Measurements from ENCODE around the gene PPIG. TPM values are rescaled to one million over a fixed set of nuclear protein-coding genes. Genes with fewer than 3 reads are reported as not detected.

Gene PPIG
- total and polyA plus RNA-seq, 4 donors: 15.2 to 49.3 (median 24.2) TPM

- Histone ChIP-seq H3K9me3 (ENCODE audit: control insufficient read depth in 4 of 4, low read length in 3 of 4) (no peaks in the 10 kb centered on the region), H3K9ac (ENCODE audit: low read depth in 1 of 2, low read length in 2 of 2) (no peak overlapping the region), H3K4me1 (ENCODE audit: control insufficient read depth in 4 of 4, insufficient read depth in 4 of 4, low read length in 3 of 4) (no peaks in the 10 kb centered on the region), H3K36me3 (ENCODE audit: control insufficient read depth in 4 of 4, insufficient read depth in 3 of 4, low read depth in 1 of 4, low read length in 3 of 4) (no peaks in the 10 kb centered on the region), H3K27me3 (ENCODE audit: control insufficient read depth in 4 of 4, insufficient read depth in 4 of 4, low read length in 3 of 4) (no peaks in the 10 kb centered on the region), H3K27ac (ENCODE audit: low read depth in 1 of 2, low read length in 2 of 2) (no peak overlapping the region), H3K4me3 (ENCODE audit: low read depth in 1 of 3, low read length in 3 of 3) (no peak overlapping the region)
- WGBS: 77% methylated on average over 3 of the region's 3 CpGs
- TF ChIP-seq CTCF (IDR thresholded peaks at IDR 0.05; ENCODE audit: low read depth, low read length, missing input control) (no peak), RXRA (IDR thresholded peaks at IDR 0.05) (no peak), ZBTB33 (IDR thresholded peaks at IDR 0.05) (no peak), EGR1 (IDR thresholded peaks at IDR 0.05; ENCODE audit: low read depth in 2 of 2) (no peak), SP1 (IDR thresholded peaks at IDR 0.05) (no peak), MAX (IDR thresholded peaks at IDR 0.05) (no peak), YY1 (IDR thresholded peaks at IDR 0.05) (no peak), FOXA1 (IDR thresholded peaks at IDR 0.05) (no peak), JUND (IDR thresholded peaks at IDR 0.05) (no peak), GABPA (IDR thresholded peaks at IDR 0.05 in 1 of 2, conservative IDR thresholded peaks at IDR 0.05 in 1 of 2) (no peak), ATF3 (IDR thresholded peaks at IDR 0.05) (no peak)
- DNase-seq (ENCODE audit: low spot score): no peak
Observed at GRCh38 chr2:169656164-169656563, 72.0 kb downstream of the PPIG start.

GRCh38 chr2:169658877-169659276 is 74.7 kb downstream of the PPIG start:
- H3K9me3 ChIP-seq (ENCODE audit: control insufficient read depth in 4 of 4, low read length in 3 of 4): no peaks in the 10 kb centered on the region
- H3K4me3 ChIP-seq (ENCODE audit: low read depth in 1 of 3, low read length in 3 of 3): no peak overlapping the region
- TF ChIP-seq FOXA2 (IDR thresholded peaks at IDR 0.05): no peak
- TF ChIP-seq RXRA (IDR thresholded peaks at IDR 0.05): no peak
- TF ChIP-seq HNF4G (IDR thresholded peaks at IDR 0.05): no peak
- no peak for TF ChIP-seq SP1 (IDR thresholded peaks at IDR 0.05)
- TF ChIP-seq EGR1 (IDR thresholded peaks at IDR 0.05; ENCODE audit: low read depth in 2 of 2): no peak
- no peak for TF ChIP-seq MAX (IDR thresholded peaks at IDR 0.05)
- 97% methylated on average over 1 of the region's 1 CpG for WGBS
- no peak for DNase-seq (ENCODE audit: low spot score)
- no peaks in the 10 kb centered on the region for H3K27me3 ChIP-seq (ENCODE audit: control insufficient read depth in 4 of 4, insufficient read depth in 4 of 4, low read length in 3 of 4)
- no peaks in the 10 kb centered on the region for H3K36me3 ChIP-seq (ENCODE audit: control insufficient read depth in 4 of 4, insufficient read depth in 3 of 4, low read depth in 1 of 4, low read length in 3 of 4)
- no peak overlapping the region for H3K9ac ChIP-seq (ENCODE audit: low read depth in 1 of 2, low read length in 2 of 2)
- H3K4me1 ChIP-seq (ENCODE audit: control insufficient read depth in 4 of 4, insufficient read depth in 4 of 4, low read length in 3 of 4): no peaks in the 10 kb centered on the region
- H3K27ac ChIP-seq (ENCODE audit: low read depth in 1 of 2, low read length in 2 of 2): no peak overlapping the region

GRCh38 chr2:169659320-169659719 is 75.2 kb downstream of the PPIG start:
- DNase-seq (ENCODE audit: low spot score): no peak
- 84% methylated on average over 1 of the region's 1 CpG for WGBS

More at GRCh38 chr2:169659320-169659719, 75.2 kb downstream of the PPIG start:
- no peaks in the 10 kb centered on the region for H3K36me3 ChIP-seq (ENCODE audit: control insufficient read depth in 4 of 4, insufficient read depth in 3 of 4, low read depth in 1 of 4, low read length in 3 of 4)
- no peaks in the 10 kb centered on the region for H3K9me3 ChIP-seq (ENCODE audit: control insufficient read depth in 4 of 4, low read length in 3 of 4)
- no peak for TF ChIP-seq NR2F2 (IDR thresholded peaks at IDR 0.05)
- no peak for TF ChIP-seq FOXA2 (IDR thresholded peaks at IDR 0.05)
- H3K9ac ChIP-seq (ENCODE audit: low read depth in 1 of 2, low read length in 2 of 2): no peak overlapping the region
- H3K4me1 ChIP-seq (ENCODE audit: control insufficient read depth in 4 of 4, insufficient read depth in 4 of 4, low read length in 3 of 4): no peaks in the 10 kb centered on the region
- no peaks in the 10 kb centered on the region for H3K27me3 ChIP-seq (ENCODE audit: control insufficient read depth in 4 of 4, insufficient read depth in 4 of 4, low read length in 3 of 4)
- H3K4me3 ChIP-seq (ENCODE audit: low read depth in 1 of 3, low read length in 3 of 3): no peak overlapping the region
- H3K27ac ChIP-seq (ENCODE audit: low read depth in 1 of 2, low read length in 2 of 2): no peak overlapping the region
